HG02610 (cell line): ENCODE measurements around the gene UGT1A8.

Experiments used
- ATAC-seq: cut with Tn5 transposase; IDR thresholded peaks from one replicate; pipeline ENCODE4 v1.9.1; 2021; ENCODE audit warnings: mild to moderate bottlenecking, moderate library complexity; ENCODE audit not compliant: unreplicated experiment

UGT1A8 gene

DNA sequence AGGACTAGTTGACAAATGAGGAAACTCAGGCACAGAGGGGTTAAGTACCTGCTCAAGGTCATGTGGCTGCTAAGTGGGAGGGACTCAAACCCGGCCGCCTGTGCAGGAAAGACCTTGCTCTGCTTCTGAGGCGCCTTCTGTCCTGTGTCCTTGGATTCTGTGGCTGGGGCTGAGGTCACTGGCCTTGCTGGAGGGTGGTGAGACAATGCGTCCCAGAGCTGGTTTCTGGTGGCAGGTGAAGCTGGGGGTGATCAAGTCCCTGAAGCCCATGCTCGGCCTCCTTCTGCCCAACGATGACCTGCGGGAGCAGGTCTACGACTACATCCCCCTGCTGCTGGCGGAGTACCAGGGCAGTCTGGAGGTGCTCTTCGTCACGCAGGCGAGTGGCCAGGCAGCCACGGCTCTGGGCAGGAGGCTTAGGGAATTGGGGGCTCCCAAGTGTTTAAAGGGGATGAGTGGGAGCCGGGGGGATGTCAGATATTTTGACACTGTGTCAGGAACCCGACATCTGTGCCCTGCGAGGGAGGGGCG, 176.8 kb downstream of the UGT1A8 start:
- no peak for ATAC-seq

GRCh38 chr2:233795735-233796171, 178.3 kb downstream of the UGT1A8 start:
- ATAC-seq: no peak

DNA sequence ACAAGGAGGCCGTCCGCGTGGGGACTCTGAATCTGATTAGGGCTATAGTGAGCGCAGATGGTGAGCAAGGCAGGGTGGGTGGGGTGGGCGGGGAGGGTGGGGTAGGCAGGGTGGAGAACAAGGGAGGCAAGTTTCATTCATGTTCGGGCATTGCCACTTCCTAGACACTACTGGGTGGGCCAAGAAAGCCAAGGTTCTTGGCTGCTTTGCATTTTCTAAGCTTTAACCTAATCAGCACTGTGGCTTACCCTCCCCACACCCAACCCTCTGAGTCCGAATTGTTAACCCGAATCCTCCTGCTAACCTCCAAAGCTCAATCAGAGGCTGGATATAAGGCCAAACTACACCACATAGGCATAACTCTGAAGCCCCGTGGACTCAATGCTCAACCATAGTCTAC, 178.8 kb downstream of the UGT1A8 start:
- ATAC-seq: no peak

GRCh38 chr2:233798335-233799086, 181.1 kb downstream of the UGT1A8 start:
- ATAC-seq: no peak

- no peak for ATAC-seq
Observed at GRCh38 chr2:233799087-233799665, 181.7 kb downstream of the UGT1A8 start.

DNA sequence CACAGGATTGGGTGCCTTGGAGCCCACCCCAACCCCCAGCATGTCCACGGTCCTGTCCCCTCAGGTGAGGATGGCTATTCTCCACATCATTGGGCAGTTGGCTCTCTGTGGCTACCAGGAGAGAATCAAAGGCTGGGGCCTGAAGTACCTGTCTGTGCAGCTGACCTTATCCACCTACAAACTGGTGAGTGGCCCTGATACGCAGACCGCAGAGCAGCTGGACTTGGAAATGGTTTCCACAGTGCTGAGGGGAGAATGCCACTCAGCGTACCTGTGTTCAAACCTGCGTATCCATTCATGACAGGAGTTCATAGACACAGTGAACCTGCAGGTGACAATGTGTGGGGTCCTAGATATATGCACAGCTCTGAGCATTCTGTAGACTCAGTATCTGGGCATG, 182.3 kb downstream of the UGT1A8 start:
- ATAC-seq: no peak

- ATAC-seq: no peak
Observed at GRCh38 chr2:233800208-233800607, 182.8 kb downstream of the UGT1A8 start.

DNA sequence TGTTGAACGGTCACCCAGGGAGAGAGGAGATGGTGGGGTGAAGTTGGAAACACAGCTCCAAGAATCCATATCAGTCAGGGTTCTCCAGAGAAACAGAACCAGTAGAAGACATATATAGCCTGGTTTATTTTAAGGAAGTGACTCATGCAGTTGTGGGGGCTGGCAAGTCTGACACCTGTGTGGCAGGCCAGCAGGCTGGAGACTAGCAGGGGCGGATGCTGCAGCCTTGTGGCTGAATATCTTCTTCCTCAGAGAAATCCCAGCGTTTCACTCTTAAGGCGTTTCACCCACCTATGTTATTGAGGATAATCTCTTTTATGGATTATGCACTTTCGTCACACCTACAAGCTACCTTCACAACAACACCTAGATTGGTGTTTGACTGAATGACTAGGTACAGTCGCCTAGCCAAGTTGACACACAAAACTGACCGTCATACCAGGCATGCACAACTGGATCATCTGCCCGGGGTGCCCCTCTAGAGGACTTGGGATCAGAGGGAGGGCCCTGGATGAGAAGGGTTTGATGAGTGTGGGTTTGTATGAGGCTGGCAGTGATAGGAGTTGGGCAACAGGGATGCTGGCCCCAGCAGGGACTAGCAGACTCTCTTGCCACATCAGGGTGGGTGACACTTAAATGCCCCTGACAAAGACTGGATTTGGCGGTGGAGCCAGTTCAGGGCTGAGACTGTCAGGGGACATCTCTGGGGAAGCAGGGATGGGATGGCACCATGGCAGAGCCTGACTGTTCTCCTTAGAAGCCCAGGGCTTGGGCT, 184.1 kb downstream of the UGT1A8 start:
- ATAC-seq: no peak

DNA sequence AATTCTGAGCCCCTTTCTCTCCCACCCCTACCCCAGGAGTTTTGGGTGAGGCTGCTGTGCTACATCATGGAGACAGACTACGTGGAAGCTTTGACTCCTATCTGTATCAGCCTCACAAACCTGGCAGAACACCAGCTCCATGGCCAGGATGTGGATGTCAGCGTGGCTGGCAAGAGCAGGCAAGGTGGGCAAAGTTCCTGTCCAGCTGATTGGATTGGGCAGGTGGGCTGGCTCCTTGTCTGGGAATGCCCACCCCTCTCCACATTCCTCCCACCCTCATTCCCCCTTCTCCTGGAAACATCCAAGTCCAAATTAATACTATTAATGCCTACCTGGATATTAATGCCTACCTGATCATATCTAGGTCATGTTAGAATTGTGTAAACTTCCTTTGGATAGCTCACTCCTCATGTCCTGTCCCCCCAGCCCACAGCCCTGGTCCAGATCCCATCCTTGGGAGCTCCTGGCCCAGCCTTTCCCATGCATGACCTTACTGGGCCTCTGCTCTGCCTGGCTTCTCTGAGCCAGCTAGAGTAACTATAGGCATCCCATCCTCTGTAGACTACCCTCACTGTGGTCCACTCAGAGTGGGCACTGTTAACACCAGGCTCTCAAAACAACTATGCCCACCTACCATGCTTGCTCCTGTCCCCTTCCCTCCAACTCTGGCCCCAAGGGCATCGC, 184.8 kb downstream of the UGT1A8 start:
- ATAC-seq: no peak

GRCh38 chr2:233803292-233803911, 186.0 kb downstream of the UGT1A8 start:
- ATAC-seq: no peak

DNA sequence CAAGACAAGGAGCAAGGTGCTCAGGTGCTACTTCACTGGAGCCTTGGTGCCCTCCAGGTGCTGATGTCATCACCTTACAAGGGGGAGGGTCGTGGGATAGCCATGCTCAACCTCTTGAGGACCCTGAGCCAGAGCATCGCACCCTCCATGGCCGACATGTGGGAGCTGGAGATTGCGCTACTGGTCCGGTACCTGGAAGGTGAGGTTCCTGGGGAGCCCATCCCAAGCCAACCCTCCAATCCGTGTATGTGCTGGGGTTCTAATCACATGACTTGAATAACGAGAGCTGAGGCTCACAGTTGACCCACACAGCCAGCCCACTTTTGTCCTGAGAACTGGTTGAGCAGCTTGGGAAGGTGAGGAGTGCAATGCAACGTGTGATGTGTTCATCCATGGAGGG, 186.6 kb downstream of the UGT1A8 start:
- no peak for ATAC-seq

DNA sequence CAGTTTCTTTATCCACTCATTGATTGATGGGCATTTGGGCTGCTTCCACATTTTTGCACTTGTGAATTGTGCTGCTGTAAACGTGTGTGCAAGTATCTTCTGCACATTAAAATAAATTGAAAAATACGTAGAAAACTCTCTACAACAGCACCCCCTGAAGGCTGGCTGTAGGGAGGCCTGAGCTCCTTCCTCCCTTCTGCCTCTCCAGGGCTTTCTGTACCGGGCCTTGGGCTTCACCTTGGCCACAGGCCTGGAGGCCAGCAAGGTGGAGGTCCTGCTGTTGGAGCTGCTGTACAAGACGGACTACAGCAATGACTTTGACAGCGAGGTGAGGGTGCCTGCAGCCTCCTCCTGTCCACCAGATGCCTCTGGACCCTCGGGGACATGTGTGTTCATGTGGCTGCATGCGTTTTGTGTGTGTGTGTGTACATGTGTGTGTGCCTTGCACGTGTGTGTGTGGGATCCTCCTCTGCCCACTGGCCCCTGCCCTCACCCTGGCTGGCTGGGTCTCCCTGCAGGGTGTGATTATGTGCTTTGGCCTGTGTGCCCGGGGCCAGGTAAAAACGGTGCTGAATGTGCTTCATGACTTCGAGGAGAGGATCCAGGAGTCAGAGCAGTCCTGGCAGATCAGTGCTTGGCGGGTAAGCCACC, 189.9 kb downstream of the UGT1A8 start:
- ATAC-seq: no peak

DNA sequence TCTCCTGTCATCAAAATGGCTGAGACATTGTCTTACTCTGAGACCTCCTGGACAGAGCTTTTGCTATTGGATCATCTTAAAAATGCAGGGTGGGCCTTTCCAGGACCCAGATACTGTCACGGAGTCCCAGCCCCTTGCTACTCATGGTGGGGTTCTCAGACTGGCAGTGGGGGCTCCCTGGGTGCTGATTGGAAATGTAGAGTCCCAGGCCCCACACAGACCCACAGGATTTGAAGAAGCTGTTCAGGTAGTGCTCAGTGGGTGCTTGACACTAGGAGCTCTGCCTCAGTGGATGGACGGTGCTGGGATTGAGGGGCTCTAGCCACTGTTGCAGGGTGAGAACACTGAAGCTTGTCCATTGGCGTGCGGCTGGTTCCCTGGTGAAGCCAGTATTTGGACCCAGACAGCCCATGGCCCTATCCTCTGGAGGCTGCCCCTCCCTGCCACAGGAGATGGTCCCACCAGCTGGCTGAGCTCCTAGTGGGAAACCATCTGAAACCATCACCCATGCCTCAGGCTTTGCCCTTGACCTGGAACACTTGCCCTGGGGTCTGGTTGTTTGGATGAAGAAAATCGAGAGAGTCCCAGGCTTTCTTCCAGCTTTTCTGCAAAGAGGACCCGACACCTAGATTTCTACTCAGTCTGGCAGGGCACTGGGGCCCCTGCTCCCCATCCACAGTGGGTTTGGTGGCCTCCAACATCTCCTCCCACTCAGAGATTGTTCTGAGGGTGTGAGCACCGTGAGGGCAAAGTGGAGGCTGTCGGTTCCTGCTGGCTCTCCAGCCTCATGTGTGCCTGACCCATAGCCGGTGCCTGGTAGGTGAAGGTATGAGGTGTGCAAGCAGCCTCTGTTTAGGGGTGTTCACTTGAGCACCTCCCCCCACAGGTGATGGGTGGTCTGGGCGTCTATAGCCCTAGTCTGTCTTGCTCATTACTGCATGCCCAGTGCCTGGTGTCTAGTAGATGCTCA, 190.8 kb downstream of the UGT1A8 start:
- no peak for ATAC-seq

DNA sequence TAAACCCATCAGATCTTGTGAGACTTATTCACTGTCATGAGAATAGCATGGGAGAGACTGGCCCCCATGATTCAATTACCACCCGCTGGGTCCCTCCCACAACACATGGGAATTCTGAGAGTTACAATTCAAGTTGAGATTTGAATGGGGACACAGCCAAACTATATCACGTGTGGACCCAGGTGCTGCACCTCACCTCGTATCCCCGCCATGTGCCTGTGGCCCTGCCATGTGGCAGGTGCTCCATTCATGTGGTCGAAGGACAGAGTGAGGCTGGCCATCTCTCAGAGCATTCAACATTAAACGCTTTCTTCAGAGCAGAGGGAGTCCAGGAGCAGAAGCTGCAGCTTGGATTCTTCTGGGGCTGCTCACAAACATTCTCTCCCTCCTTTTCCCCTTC, 193.0 kb downstream of the UGT1A8 start:
- ATAC-seq: no peak

- ATAC-seq: no peak
Observed at GRCh38 chr2:233811087-233811486, 193.7 kb downstream of the UGT1A8 start.

DNA sequence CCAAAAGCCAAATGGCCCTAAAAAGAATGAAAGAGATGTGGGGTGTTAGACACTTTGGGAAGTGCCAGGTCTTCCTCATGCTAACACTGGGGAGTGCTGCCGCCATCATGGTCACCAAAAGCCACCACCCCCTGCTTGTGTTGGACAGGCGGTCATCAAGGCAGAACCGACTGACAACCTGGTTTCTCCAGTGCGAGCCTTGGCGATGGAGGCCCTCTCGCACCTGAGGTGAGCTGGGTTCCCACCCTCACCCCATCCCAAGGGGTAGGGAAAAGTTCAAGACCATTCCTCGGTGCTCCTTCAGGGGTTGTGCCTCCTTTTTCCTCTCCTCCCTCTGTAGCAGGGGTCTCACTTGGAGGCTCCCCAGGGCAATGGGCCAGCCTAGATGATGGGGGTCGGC, 194.3 kb downstream of the UGT1A8 start:
- ATAC-seq: no peak

DNA sequence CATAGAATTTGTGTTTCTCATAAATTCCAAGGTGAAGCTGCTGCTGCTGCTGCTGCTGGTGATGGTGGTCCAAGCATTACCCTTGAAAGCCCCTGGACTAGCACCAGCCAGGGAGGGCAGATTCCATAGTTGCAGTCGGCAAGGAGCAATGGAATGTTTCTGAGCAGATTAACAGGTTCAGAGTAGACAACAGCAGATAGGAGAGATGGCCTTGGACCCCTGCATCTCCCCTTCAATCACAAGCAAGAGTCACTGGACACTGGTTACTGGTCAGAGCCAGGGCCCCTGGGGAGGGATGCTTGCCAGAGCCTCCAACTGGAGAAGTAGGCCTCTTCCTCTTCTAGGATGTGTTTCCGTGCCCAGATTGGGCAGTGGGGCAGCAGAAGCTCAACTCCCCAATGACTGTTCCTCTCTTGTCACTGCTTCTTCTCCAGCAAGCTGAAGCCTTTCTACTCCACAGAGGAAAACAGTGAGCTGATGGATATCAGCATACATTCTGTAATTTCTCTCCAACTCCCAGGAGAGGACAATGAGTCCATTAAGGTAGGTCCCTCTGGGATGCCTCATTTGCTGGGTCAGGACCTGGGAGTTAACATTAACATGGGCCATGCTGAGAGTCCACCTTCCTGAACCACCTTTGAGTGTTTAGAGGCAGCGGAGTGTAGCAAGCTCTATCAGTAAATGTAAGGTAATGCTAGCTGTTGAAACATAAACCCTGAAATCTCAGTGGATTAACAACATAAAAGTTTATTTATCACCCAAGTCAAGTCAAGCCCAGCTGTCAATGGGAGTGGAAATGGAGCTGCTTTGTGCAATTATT, 196.0 kb downstream of the UGT1A8 start:
- ATAC-seq: no peak
